GM12878 (cell line): Measurements from ENCODE around the gene TIMM22.

Experiments used
- CTCF ChIP-seq, 3 experiments: IDR thresholded peaks in 2 of 3; conservative IDR thresholded peaks in 1 of 3; 2 replicates each; pipeline ENCODE4 v1.5.1; 2011; ENCODE audit warnings: low read depth in 3 of 3, low read length in 3 of 3, mild to moderate bottlenecking in 3 of 3, control low read depth in 2 of 3, moderate library complexity in 2 of 3, inconsistent platforms in 1 of 3, mixed read lengths in 1 of 3; ENCODE audit not compliant: control insufficient read depth in 2 of 3, insufficient read depth in 1 of 3; ENCODE audit errors: extremely low read depth in 1 of 3
- E4F1 ChIP-seq: fragments of 450-650 bp; IDR thresholded peaks from 2 replicates; pipeline ENCODE4 v1.6.1; 2018; ENCODE audit warnings: borderline replicate concordance, mild to moderate bottlenecking; ENCODE audit not compliant: partially characterized antibody
- ETV6 ChIP-seq, 2 experiments: fragments of 450-650 bp in 1 of 2; IDR thresholded peaks in 1 of 2; conservative IDR thresholded peaks in 1 of 2; 2 replicates each; pipeline ENCODE4 v1.6.1; 2014; ENCODE audit warnings: antibody characterized with exemption in 1 of 2, borderline replicate concordance in 1 of 2, low read depth in 1 of 2, mild to moderate bottlenecking in 1 of 2, moderate library complexity in 1 of 2
- PML ChIP-seq: IDR thresholded peaks from 2 replicates; pipeline ENCODE4 v1.6.1; 2012; ENCODE audit warnings: low read length, inconsistent platforms
- SMC3 ChIP-seq: IDR thresholded peaks from 2 replicates; pipeline ENCODE4 v1.6.1; 2011; ENCODE audit warnings: low read length, improper control_type of control experiment, borderline replicate concordance
- SRF ChIP-seq, 2 experiments: IDR thresholded peaks; 2 replicates each; pipeline ENCODE4 v1.6.1; 2011; ENCODE audit warnings: low read depth in 2 of 2, low read length in 2 of 2, mild to moderate bottlenecking in 1 of 2, moderate library complexity in 1 of 2
- ZNF622 ChIP-seq: fragments of 450-650 bp; IDR thresholded peaks from 2 replicates; pipeline ENCODE4 v1.6.1; 2017; ENCODE audit warnings: mild to moderate bottlenecking, inconsistent platforms

GRCh38 chr17:1037238-1037879 lies 40.4 kb downstream of the TIMM22 start:
- TF ChIP-seq CTCF (IDR thresholded peaks at IDR 0.05 in 2 of 3, conservative IDR thresholded peaks at IDR 0.05 in 1 of 3; ENCODE audit: control insufficient read depth in 2 of 3, extremely low read depth in 1 of 3, insufficient read depth in 1 of 3, low read depth in 3 of 3, low read length in 3 of 3) (no peak), E4F1 (no peak), PML (no peak), ZNF622 (no peak), ETV6 (conservative IDR thresholded peaks at IDR 0.05 in 1 of 2, IDR thresholded peaks at IDR 0.05 in 1 of 2; ENCODE audit: borderline replicate concordance in 1 of 2, low read depth in 1 of 2) (no peak), SMC3 (no peak), SRF (IDR thresholded peaks at IDR 0.05; ENCODE audit: low read depth in 2 of 2, low read length in 2 of 2) (no peak)
